H7 (cell line): ENCODE results near the gene TRIM65. TPM values are rescaled to one million over a fixed set of nuclear protein-coding genes. Genes with fewer than 3 reads are reported as not detected.
A peak's percentile ranks its signal among the peaks of the same experiment; 100 is the strongest.

Experiments used
- DNase-seq: peaks from one replicate; pipeline ENCODE4 v3.0.0; 2012
- H3K27me3 ChIP-seq: 2 replicates; pipeline ENCODE4 v1.6.0; 2011; ENCODE audit warnings: mild to moderate bottlenecking, low read length; ENCODE audit not compliant: control insufficient read depth, insufficient read depth
- H3K36me3 ChIP-seq: replicated peaks from 2 replicates; pipeline ENCODE4 v1.5.1; 2011; ENCODE audit warnings: low read length; ENCODE audit not compliant: control insufficient read depth, insufficient read depth
- H3K4me3 ChIP-seq: 2 replicates; pipeline ENCODE4 v1.5.1; 2011; ENCODE audit warnings: low read depth, mild to moderate bottlenecking, control low read depth, low read length, moderate library complexity; ENCODE audit not compliant: insufficient read depth
- total RNA-seq: library from RNA; depleted of rRNA; stranded (reverse); fragments of >200 nt; shearing (Covaris generic); gene quantifications from 2 replicates; pipeline ENCODE4 v1.2.3, GENCODE V29; 2014

The TRIM65 gene
- total RNA-seq, 1 experiment from 2014 or later = 66.4 TPM

GRCh38 chr17:75848523-75849278, 48.0 kb downstream of the TRIM65 start:
- no peak overlapping the region for H3K4me3 ChIP-seq
- peaks cover 31% of the 10 kb centered on the region for H3K36me3 ChIP-seq
- peak; percentile 92 for DNase-seq
- no peaks in the 10 kb centered on the region for H3K27me3 ChIP-seq

- DNase-seq = no peak
- H3K4me3 ChIP-seq = no peak overlapping the region
- no peaks in the 10 kb centered on the region for H3K27me3 ChIP-seq
- H3K36me3 ChIP-seq = peaks cover 31% of the 10 kb centered on the region
These were observed 48.9 kb downstream of the TRIM65 start for GRCh38 chr17:75847614-75848522.

- Histone ChIP-seq H3K27me3 (no peaks in the 10 kb centered on the region), H3K4me3 (no peak overlapping the region), H3K36me3 (peaks cover 31% of the 10 kb centered on the region)
- DNase-seq = no peak
These were observed 49.8 kb downstream of the TRIM65 start for GRCh38 chr17:75846692-75847613.

- no peak overlapping the region for H3K4me3 ChIP-seq
- peaks cover 26% of the 10 kb centered on the region for H3K36me3 ChIP-seq
- DNase-seq = no peak
- H3K27me3 ChIP-seq = no peaks in the 10 kb centered on the region
These were observed 50.6 kb downstream of the TRIM65 start for GRCh38 chr17:75845933-75846691.

- peak; percentile 96 for DNase-seq
These were observed 51.6 kb downstream of the TRIM65 start for GRCh38 chr17:75845058-75845711.

GRCh38 chr17:75844530-75845057, 52.2 kb downstream of the TRIM65 start:
- Histone ChIP-seq H3K27me3 (no peaks in the 10 kb centered on the region), H3K4me3 (no peak overlapping the region), H3K36me3 (peaks cover 18% of the 10 kb centered on the region)
- DNase-seq = peak; percentile 82

More at GRCh38 chr17:75845058-75845711, 51.6 kb downstream of the TRIM65 start:
- Histone ChIP-seq H3K36me3 (peaks cover 22% of the 10 kb centered on the region), H3K4me3 (no peak overlapping the region), H3K27me3 (no peaks in the 10 kb centered on the region)

GRCh38 chr17:75843577-75844529, 52.9 kb downstream of the TRIM65 start, which contains the start of gene UNC13D:
UNC13D (minus strand) TSS chr17:75844404; CDS start chr17:75844337, 67 bp downstream.
- no peak within 1 kb of the TSS for H3K4me3 ChIP-seq
- peaks cover 14% of the 10 kb centered on the region for H3K36me3 ChIP-seq
- peak; percentile 71 for DNase-seq
- no peaks in the 10 kb centered on the region for H3K27me3 ChIP-seq

- no peak for DNase-seq
- Histone ChIP-seq H3K27me3 (no peaks in the 10 kb centered on the region), H3K4me3 (no peak overlapping the region), H3K36me3 (peaks cover 11% of the 10 kb centered on the region)
These were observed 53.7 kb downstream of the TRIM65 start for GRCh38 chr17:75842963-75843576.

- no peak overlapping the region for H3K4me3 ChIP-seq
- no peaks in the 10 kb centered on the region for H3K27me3 ChIP-seq
- no peak for DNase-seq
- H3K36me3 ChIP-seq = peaks cover 5% of the 10 kb centered on the region
These were observed 54.3 kb downstream of the TRIM65 start for GRCh38 chr17:75842411-75842810.

GRCh38 chr17:75840799-75841164, 56.0 kb downstream of the TRIM65 start:
- Histone ChIP-seq H3K36me3 (no peaks in the 10 kb centered on the region), H3K27me3 (no peaks in the 10 kb centered on the region), H3K4me3 (no peak overlapping the region)
- no peak for DNase-seq

- Histone ChIP-seq H3K27me3 (no peaks in the 10 kb centered on the region), H3K36me3 (no peaks in the 10 kb centered on the region), H3K4me3 (no peak overlapping the region)
- DNase-seq = no peak
These were observed 56.6 kb downstream of the TRIM65 start for GRCh38 chr17:75839942-75840798.
